A549 (cell line): ENCODE data around the gene PAQR8. TPM values are rescaled to one million over a fixed set of nuclear protein-coding genes. Genes with fewer than 3 reads are reported as not detected.

ENCODE experiments used
- ATAC-seq, 2 experiments: fragments of 200-7000 bp in 1 of 2; fragments of >200 bp in 1 of 2; cut with Nextera tagmentation in 1 of 2; cut with Tn5 transposase in 1 of 2; 3 replicates each; pipeline versions ENCODE4 v1.8.0 to v1.9.1; 2018 to 2020; ENCODE audit warnings: mild to moderate bottlenecking in 1 of 2, moderate library complexity in 1 of 2
- CTCF ChIA-PET: fragments of 300-600 bp; sonication (Branson Sonifier 250); formaldehyde crosslinking; extraction: SDS; loops from one replicate; lab custom pipeline; 2021; ENCODE audit warnings: antibody characterized with exemption, inconsistent platforms; lab: Yijun Ruan, JAX
- POLR2A ChIA-PET: fragments of 350-600 bp; formaldehyde crosslinking; extraction: SDS; loops from one replicate; lab custom pipeline; 2021; ENCODE audit warnings: antibody characterized with exemption, inconsistent platforms; lab: Yijun Ruan, JAX
- DNase-seq, 2 experiments: peaks; one replicate each; pipeline versions ENCODE4 v3.0.0 to v3.0.0-alpha.2; 2011 to 2016; ENCODE audit warnings: low read depth in 1 of 2, low spot score in 1 of 2
- FAIRE-seq: peaks from 2 replicates; lab custom pipeline; 2011; peaks lifted over from hg19 to GRCh38; lab: Jason Lieb, UNC
- H3K27ac ChIP-seq, 2 experiments: fragments of >200 bp; sonication (Bioruptor Twin); formaldehyde crosslinking; 3 replicates each; pipeline ENCODE4 v1.5.1; 2016 to 2017
- H3K4me1 ChIP-seq: fragments of >200 bp; sonication (Bioruptor Twin); formaldehyde crosslinking; 3 replicates; pipeline ENCODE4 v1.6.1; 2016
- H3K4me2 ChIP-seq: fragments of >200 bp; sonication (Bioruptor Twin); formaldehyde crosslinking; 3 replicates; pipeline ENCODE4 v1.6.1; 2016
- H3K4me3 ChIP-seq: fragments of >200 bp; sonication (Bioruptor Twin); formaldehyde crosslinking; 3 replicates; pipeline ENCODE4 v1.5.1; 2016
- H3K9me3 ChIP-seq: fragments of >200 bp; sonication (Bioruptor Twin); formaldehyde crosslinking; 3 replicates; pipeline ENCODE4 v1.6.1; 2016
- CBX2 ChIP-seq: fragments of 200-600 bp; sonication (generic); IDR thresholded peaks from 2 replicates; pipeline ENCODE4 v1.6.1; 2016; ENCODE audit warnings: low read depth, mild to moderate bottlenecking, borderline replicate concordance
- CBX8 ChIP-seq: fragments of 200-600 bp; sonication (generic); IDR thresholded peaks from 2 replicates; pipeline ENCODE4 v1.6.1; 2016
- CHD2 ChIP-seq: fragments of 150-350 bp; IDR thresholded peaks from 2 replicates; pipeline ENCODE4 v1.6.1; 2014; ENCODE audit warnings: low read length; ENCODE audit not compliant: partially characterized antibody
- CHD4 ChIP-seq: fragments of 200-600 bp; sonication (generic); IDR thresholded peaks from 2 replicates; pipeline ENCODE4 v1.6.1; 2016; ENCODE audit warnings: antibody characterized with exemption, mild to moderate bottlenecking, borderline replicate concordance
- ESRRA ChIP-seq: fragments of 150-350 bp; IDR thresholded peaks from 2 replicates; pipeline ENCODE4 v1.6.1; 2014; ENCODE audit warnings: mild to moderate bottlenecking, low read length, borderline replicate concordance
- FOSB ChIP-seq: fragments of 250-450 bp; sonication (Bioruptor Pico); IDR thresholded peaks from 2 replicates; pipeline ENCODE4 v1.5.0; 2020; ENCODE audit warnings: mild to moderate bottlenecking, moderate library complexity
- FOXS1 ChIP-seq: fragments of 250-450 bp; sonication (Bioruptor Pico); IDR thresholded peaks from 2 replicates; pipeline ENCODE4 v1.5.0; 2020; ENCODE audit warnings: mild to moderate bottlenecking, moderate library complexity
- GATA3 ChIP-seq: IDR thresholded peaks from 2 replicates; pipeline ENCODE4 v1.6.1; 2012; ENCODE audit warnings: borderline replicate concordance
- HDAC2 ChIP-seq: fragments of 200-600 bp; sonication (generic); IDR thresholded peaks from 2 replicates; pipeline ENCODE4 v1.6.1; 2016
- HEYL ChIP-seq: fragments of 250-450 bp; sonication (Bioruptor Pico); IDR thresholded peaks from 2 replicates; pipeline ENCODE4 v1.8.0; 2021; ENCODE audit warnings: mild to moderate bottlenecking, moderate library complexity
- JUN ChIP-seq, 2 experiments: fragments of >200 bp; sonication (Bioruptor Twin); formaldehyde crosslinking; IDR thresholded peaks; 2 replicates in 1 of 2; 3 replicates in 1 of 2; pipeline ENCODE4 v1.6.1; 2016 to 2017
- NFE2L2 ChIP-seq: fragments of 150-350 bp; conservative IDR thresholded peaks from 2 replicates; pipeline ENCODE4 v1.6.1; 2014; ENCODE audit warnings: low read length
- NR3C1 ChIP-seq: fragments of >200 bp; sonication (Bioruptor Twin); formaldehyde crosslinking; IDR thresholded peaks from 3 replicates; pipeline ENCODE4 v1.6.1; 2017
- PBX3 ChIP-seq: IDR thresholded peaks from 2 replicates; pipeline ENCODE4 v1.6.1; 2012
- RCOR1 ChIP-seq: fragments of 150-350 bp; IDR thresholded peaks from 2 replicates; pipeline ENCODE4 v1.6.1; 2014; ENCODE audit warnings: antibody characterized with exemption, low read length, low read depth
- REST ChIP-seq: fragments of 200-600 bp; sonication (generic); IDR thresholded peaks from 2 replicates; pipeline ENCODE4 v1.6.1; 2016; ENCODE audit warnings: antibody characterized with exemption, mild to moderate bottlenecking, moderate library complexity
- SMC3 ChIP-seq: fragments of >200 bp; sonication (Bioruptor Twin); formaldehyde crosslinking; IDR thresholded peaks from 3 replicates; pipeline ENCODE4 v1.6.1; 2018; ENCODE audit warnings: inconsistent platforms
- SREBF2 ChIP-seq: fragments of 450-650 bp; IDR thresholded peaks from 2 replicates; pipeline ENCODE4 v1.6.1; 2014; ENCODE audit warnings: mild to moderate bottlenecking, moderate library complexity
- TFCP2L1 ChIP-seq: fragments of 250-450 bp; sonication (Bioruptor Pico); IDR thresholded peaks from 2 replicates; pipeline ENCODE4 v1.5.0; 2021; ENCODE audit warnings: mild to moderate bottlenecking
- TP53 ChIP-seq: fragments of 250-450 bp; sonication (Bioruptor Pico); IDR thresholded peaks from 2 replicates; pipeline ENCODE4 v1.5.0; 2021; ENCODE audit warnings: mild to moderate bottlenecking, moderate library complexity
- USF2 ChIP-seq: fragments of 450-650 bp; IDR thresholded peaks from 2 replicates; pipeline ENCODE4 v1.6.1; 2014; ENCODE audit warnings: antibody characterized with exemption
- ZC3H11A ChIP-seq: fragments of 450-650 bp; IDR thresholded peaks from 2 replicates; pipeline ENCODE4 v1.6.1; 2014; ENCODE audit warnings: antibody characterized with exemption, mild to moderate bottlenecking
- ZSCAN20 ChIP-seq: fragments of 250-450 bp; sonication (Bioruptor Pico); IDR thresholded peaks from 2 replicates; pipeline ENCODE4 v1.8.0; 2022; ENCODE audit warnings: mild to moderate bottlenecking, moderate library complexity
- WGBS: methylation state at CpG from one replicate; pipeline ENCODE4 v1.1.6; 2017; ENCODE audit errors: missing lambda C conversion rate; 5-methylcytosine and 5-hydroxymethylcytosine counted together
- polyA plus RNA-seq, 4 experiments: library from polyadenylated mRNA; depleted of rRNA in 3 of 4; stranded (reverse); fragments of >200 nt; fragmentation: RNase III in 1 of 4; extraction: RNeasy Plus Mini Kit Qiagen cat#74134 plus additional on column Dnase treatment in 1 of 4; gene quantifications; 2 replicates in 3 of 4; 3 replicates in 1 of 4; pipeline ENCODE4 v1.2.3, GENCODE V29; 2011 to 2017

Gene PAQR8
- polyA plus RNA-seq, 2 of the 4 experiments (the other 2 are of a cell fraction): 0.80 to 1.2 TPM

- TF ChIP-seq CBX8: no peak
- TF ChIP-seq CHD4: no peak
- TF ChIP-seq ZSCAN20 (CRISPR knock-in tag): no peak
- no peak for TF ChIP-seq FOXS1
- TF ChIP-seq, all 56 proteins: peak for 0
These were observed 2.7 kb downstream of the PAQR8 start (continued) for GRCh38 chr6:52364480-52365166.

GRCh38 chr6:52365317-52365716 lies 3.4 kb downstream of the PAQR8 start:
- ChIA-PET CTCF (interaction anchor here (2.4 kb wide), 1 partner anchor 10 kb away, joined by 8 read pairs; no protein-coding TSS in a partner anchor), POLR2A (interaction anchor here (0.9 kb wide), 1 partner anchor 13 kb away, joined by 4 read pairs; no protein-coding TSS in a partner anchor)
- Histone ChIP-seq H3K4me2 (no peak overlapping the region), H3K4me3 (no peak overlapping the region), H3K4me1 (peaks cover 8% of the 10 kb centered on the region; the same call in 1 of the 3 replicates), H3K9me3 (no peaks in the 10 kb centered on the region), H3K27ac (no peak overlapping the region)
- ATAC-seq (no peak), FAIRE-seq (no peak), DNase-seq (no peak)
- WGBS: 87% methylated on average over 4 of the region's 4 CpGs
- TF ChIP-seq ZSCAN20 (CRISPR knock-in tag) (no peak), SMC3 (no peak), RCOR1 (no peak), SREBF2 (no peak), TFCP2L1 (CRISPR knock-in tag) (no peak), NR3C1 (no peak), NFE2L2 (no peak), HEYL (CRISPR knock-in tag) (no peak), JUN (IDR thresholded peaks at IDR 0.05) (no peak), CBX2 (no peak), ESRRA (no peak)

- Histone ChIP-seq H3K4me2 (no peak overlapping the region), H3K4me1 (peaks cover 8% of the 10 kb centered on the region; the same call in 1 of the 3 replicates), H3K27ac (no peak overlapping the region), H3K4me3 (no peak overlapping the region), H3K9me3 (no peaks in the 10 kb centered on the region)
- CTCF ChIA-PET: interaction anchor here (2.4 kb wide), 1 partner anchor 9 kb away, joined by 8 read pairs; no protein-coding TSS in a partner anchor
- ATAC-seq (no peak), FAIRE-seq (no peak), DNase-seq (no peak)
- 74% methylated on average over 3 of the region's 3 CpGs for WGBS
- POLR2A ChIA-PET: interaction anchor here (0.5 to 0.9 kb wide), 2 partner anchors 13 to 198 kb away, joined by 4 to 6 read pairs; no protein-coding TSS in a partner anchor
- TF ChIP-seq PBX3 (no peak), REST (no peak), GATA3 (no peak), FOSB (CRISPR knock-in tag) (no peak), CHD2 (no peak), ZC3H11A (no peak), NFE2L2 (no peak), HDAC2 (no peak), TP53 (CRISPR knock-in tag) (no peak), USF2 (no peak)
These were observed 4.1 kb downstream of the PAQR8 start for GRCh38 chr6:52365866-52366540.
